Measurements from ENCODE around the gene IFITM5.
A peak's percentile ranks its signal among the peaks of the same experiment; 100 is the strongest.

IFITM5 gene

DNA sequence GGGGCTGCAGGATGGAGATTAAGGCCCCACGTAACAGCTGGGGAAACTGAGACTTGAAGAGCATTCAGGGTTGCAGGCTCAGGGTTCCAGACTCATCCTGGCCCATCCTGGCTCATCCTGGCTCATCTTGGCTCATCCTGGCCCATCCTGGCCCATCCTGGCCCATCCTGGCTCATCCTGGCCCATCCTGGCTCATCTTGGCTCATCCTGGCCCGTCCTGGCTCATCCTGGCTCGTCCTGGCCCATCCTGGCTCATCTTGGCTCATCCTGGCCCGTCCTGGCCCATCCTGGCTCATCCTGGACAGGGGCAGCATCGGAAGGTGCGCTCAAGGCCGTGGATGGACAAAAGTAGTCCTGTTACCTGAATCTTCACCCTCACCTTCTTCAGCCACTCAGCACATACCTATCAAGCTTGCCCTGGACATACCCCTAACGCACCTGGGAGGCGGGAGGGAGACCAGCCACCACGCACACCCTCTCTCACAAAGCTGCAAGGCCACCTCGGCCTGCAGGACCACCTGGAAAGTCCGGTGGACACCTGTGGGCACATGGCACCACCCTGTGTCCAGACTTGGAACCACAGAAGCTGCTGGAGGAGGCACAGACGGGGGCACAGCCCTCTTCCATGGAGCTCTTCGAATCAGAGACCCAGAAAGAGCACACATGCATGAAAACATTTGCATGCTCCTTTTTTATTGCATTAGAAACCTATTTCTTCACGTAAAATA lies 41.4 kb downstream of the IFITM5 start:
- DNase-seq (ENCODE audit: insufficient read length, low spot score) (no peak), FAIRE-seq (no peak)
- TF ChIP-seq, protein P1, sequence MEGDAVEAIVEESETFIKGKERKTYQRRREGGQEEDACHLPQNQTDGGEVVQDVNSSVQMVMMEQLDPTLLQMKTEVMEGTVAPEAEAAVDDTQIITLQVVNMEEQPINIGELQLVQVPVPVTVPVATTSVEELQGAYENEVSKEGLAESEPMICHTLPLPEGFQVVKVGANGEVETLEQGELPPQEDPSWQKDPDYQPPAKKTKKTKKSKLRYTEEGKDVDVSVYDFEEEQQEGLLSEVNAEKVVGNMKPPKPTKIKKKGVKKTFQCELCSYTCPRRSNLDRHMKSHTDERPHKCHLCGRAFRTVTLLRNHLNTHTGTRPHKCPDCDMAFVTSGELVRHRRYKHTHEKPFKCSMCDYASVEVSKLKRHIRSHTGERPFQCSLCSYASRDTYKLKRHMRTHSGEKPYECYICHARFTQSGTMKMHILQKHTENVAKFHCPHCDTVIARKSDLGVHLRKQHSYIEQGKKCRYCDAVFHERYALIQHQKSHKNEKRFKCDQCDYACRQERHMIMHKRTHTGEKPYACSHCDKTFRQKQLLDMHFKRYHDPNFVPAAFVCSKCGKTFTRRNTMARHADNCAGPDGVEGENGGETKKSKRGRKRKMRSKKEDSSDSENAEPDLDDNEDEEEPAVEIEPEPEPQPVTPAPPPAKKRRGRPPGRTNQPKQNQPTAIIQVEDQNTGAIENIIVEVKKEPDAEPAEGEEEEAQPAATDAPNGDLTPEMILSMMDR (IDR thresholded peaks at IDR 0.05; ENCODE audit: insufficient read depth, missing control alignments) = peak; percentile 32

DNA sequence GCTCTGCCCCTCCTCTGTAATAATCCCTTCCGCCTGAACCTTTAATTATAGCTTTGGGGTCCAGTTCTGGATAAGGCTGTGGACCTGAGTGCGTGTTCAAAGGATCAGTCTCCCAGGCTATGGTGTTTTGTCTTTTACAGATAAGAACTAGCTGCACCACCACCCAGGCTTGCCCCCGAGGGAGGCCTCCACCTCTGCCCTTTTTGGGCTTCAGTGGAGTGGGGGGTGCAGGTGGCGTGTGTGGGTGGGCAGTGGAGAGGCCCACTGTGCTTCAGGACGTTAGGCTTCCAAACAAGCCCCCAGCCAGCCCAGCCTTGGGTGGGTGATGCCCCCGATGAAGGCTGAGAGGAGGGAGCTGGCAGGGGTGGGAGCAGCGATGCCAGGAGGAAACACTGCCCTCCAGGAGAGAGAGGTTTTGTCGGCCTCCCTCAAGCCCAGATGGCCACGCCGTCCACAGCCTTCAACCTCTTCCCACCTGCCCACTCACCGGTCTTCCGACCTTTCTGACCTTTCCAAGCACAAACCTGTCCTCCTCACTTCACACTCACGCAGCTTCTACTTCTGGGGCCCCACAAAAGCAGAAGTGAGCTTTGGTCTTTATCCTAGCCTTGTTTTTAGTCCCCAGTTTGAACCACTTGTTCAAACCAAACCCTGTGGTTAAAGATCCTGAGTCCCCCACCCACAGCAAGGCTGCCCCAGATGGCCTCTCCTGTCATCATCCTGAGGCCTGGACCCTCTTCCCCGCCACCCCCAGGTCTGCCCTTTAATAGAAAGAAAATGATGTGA lies 42.2 kb downstream of the IFITM5 start:
- TF ChIP-seq, protein P1 (IDR thresholded peaks at IDR 0.05; ENCODE audit: insufficient read depth, missing control alignments) = no peak
- no peak for DNase-seq (ENCODE audit: insufficient read length, low spot score)
- no peak for FAIRE-seq

DNA sequence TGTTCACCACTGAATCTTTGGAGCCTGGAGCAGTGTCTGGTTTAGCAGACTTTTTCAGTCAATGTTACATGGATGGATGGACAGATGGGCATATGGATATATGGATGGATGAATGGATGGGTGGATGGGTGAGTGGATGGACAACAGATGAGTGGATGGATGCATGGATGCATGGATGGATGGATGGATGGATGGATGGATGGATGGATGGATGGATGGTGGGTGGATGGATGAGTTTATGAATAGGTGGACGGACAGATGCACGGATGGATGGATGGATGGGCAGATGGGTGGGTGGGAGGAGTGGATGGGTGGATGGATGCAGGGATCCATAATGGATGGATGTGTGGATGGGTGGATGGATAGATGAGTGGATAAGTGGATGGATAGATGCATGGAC lies 43.5 kb downstream of the IFITM5 start:
- FAIRE-seq = no peak

DNA sequence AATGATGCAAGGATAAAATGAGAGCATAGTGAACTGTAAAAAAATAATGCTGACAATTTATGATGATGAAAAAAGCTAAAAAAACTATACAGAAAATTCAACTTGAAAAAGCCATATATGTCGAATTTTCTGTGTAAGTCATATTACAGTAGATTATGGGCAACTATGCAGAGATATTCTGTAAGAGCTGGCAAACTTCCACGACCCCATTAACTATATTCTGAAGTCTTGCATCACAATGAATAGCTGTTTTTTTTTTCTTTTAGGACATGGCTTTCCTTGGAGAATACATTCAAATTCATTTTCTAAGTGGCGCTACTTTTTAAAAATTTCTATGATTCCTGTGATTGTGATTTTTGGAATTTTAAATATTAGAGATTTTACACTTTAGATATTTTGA lies 44.1 kb downstream of the IFITM5 start:
- FAIRE-seq (no peak), DNase-seq (ENCODE audit: insufficient read length, low spot score) (no peak)
- TF ChIP-seq, protein P1 (IDR thresholded peaks at IDR 0.05; ENCODE audit: insufficient read depth, missing control alignments) = no peak

More for the DNA sequence above, 43.5 kb downstream of the IFITM5 start:
- TF ChIP-seq, protein P1 (IDR thresholded peaks at IDR 0.05; ENCODE audit: insufficient read depth, missing control alignments) = no peak
- DNase-seq (ENCODE audit: insufficient read length, low spot score) = no peak

DNA sequence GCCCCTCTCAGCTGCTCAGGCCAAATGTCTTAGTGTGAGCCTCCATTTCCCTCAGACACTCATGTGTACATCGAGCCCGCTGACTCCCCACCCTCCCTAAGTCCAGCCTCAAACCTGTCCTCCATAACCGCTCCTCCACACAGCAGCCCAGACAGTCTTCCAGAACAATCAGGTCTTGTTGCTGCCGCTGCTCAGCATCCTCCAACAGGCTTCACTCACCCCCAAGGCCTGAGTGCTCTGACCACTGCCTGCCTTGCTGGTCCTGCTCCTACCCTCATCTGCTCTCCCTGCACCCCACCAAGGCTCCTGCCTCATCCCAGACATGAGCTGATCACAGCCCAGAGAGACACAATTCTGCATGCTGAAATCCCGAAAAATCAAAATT lies 45.4 kb downstream of the IFITM5 start:
- FAIRE-seq (no peak), DNase-seq (ENCODE audit: insufficient read length, low spot score) (no peak)
- TF ChIP-seq, protein P1 (IDR thresholded peaks at IDR 0.05; ENCODE audit: insufficient read depth, missing control alignments) = no peak

DNA sequence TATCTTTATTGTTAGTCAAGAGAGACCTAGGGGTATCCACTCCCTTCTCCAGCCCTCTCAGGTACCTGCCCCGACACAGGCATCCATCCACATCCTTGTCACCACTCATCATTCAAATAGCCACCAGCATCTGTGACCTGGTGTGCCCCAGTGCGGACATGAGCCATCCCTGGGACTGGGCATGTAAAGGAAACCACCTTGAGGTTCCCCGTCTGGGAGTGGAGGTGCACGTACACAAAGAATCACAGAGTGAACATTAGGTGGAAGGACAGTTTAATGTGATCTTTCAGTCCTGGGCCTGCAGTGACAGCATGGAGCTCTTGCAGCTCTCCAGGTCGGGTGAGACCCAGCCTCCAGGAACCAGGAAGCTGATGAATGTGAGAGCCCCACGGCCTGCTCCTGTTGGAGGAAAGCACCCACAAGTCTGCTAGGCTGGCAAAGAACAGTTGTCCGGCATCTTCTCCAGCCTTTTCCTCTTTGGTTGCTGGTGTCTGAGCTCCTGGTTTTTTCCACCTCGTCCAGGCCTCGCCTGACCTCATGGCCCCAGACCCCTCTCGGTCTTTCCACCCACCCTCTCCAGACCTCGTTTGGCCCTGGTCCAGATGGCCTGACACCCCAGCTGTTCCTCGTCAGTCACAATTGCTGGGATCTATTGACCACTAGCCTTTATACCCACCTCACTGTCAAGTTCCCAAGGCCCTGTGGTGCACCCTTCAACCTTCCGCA lies 46.0 kb downstream of the IFITM5 start:
- DNase-seq (ENCODE audit: insufficient read length, low spot score) (no peak), FAIRE-seq (no peak)
- TF ChIP-seq, protein P1 (IDR thresholded peaks at IDR 0.05; ENCODE audit: insufficient read depth, missing control alignments) = no peak
